CD4-positive, alpha-beta T cell (primary cell): ENCODE results near the gene C2. TPM values are rescaled to one million over a fixed set of nuclear protein-coding genes. Genes with fewer than 3 reads are reported as not detected.

Source experiments
- ATAC-seq: fragments of 200-7000 bp; cut with Tn5 transposase; one replicate; pipeline ENCODE4 v1.10.0; 2022; ENCODE audit warnings: mild to moderate bottlenecking; ENCODE audit not compliant: poor library complexity
- CTCF ChIA-PET: fragments of 350-600 bp; sonication (Branson Sonifier 250); formaldehyde crosslinking; loops from one replicate; lab custom pipeline; 2021; ENCODE audit warnings: antibody characterized with exemption, inconsistent platforms; lab: Charles Lee
- POLR2A ChIA-PET: fragments of 350-600 bp; sonication (Branson Sonifier 250); formaldehyde crosslinking; loops from one replicate; lab custom pipeline; 2021; ENCODE audit warnings: antibody characterized with exemption, inconsistent platforms; lab: Charles Lee
- DNase-seq, 14 experiments: peaks; one replicate each; pipeline ENCODE4 v3.0.0-alpha.2; 2013 to 2020; ENCODE audit warnings: mixed read lengths in 2 of 14
- H3K27ac ChIP-seq, 2 donors: one replicate each; pipeline versions ENCODE4 v1.5.1 to v1.7.0; 2013; ENCODE audit warnings: low read length in 2 of 2, low read depth in 1 of 2, mild to moderate bottlenecking in 1 of 2
- H3K27me3 ChIP-seq, 2 experiments: 1 replicate in 1 of 2; 2 replicates in 1 of 2; pipeline versions ENCODE4 v1.6.1 to v1.7.0; 2013; ENCODE audit warnings: low read length in 2 of 2, control low read depth in 1 of 2, mild to moderate bottlenecking in 1 of 2, moderate library complexity in 1 of 2; ENCODE audit not compliant: insufficient read depth in 2 of 2, control insufficient read depth in 1 of 2
- H3K36me3 ChIP-seq: one replicate; pipeline ENCODE4 v1.6.1; 2013; ENCODE audit warnings: low read length, control low read depth; ENCODE audit not compliant: insufficient read depth
- H3K4me1 ChIP-seq: one replicate; pipeline ENCODE4 v1.6.1; 2013; ENCODE audit warnings: low read length, control low read depth; ENCODE audit not compliant: insufficient read depth
- H3K4me3 ChIP-seq: one replicate; pipeline ENCODE4 v1.5.1; 2013; ENCODE audit warnings: mild to moderate bottlenecking, low read length, moderate library complexity
- H3K9me3 ChIP-seq, 2 experiments: 1 replicate in 1 of 2; 2 replicates in 1 of 2; pipeline versions ENCODE4 v1.6.1 to v1.7.0; 2013; ENCODE audit warnings: low read length in 2 of 2, mild to moderate bottlenecking in 2 of 2, control low read depth in 1 of 2, moderate library complexity in 1 of 2; ENCODE audit not compliant: control insufficient read depth in 1 of 2, insufficient read depth in 1 of 2
- H3K27ac Mint-ChIP-seq: one replicate; pipeline ENCODE4 v1.8.0; 2020; ENCODE audit warnings: mixed read lengths
- H3K27me3 Mint-ChIP-seq: one replicate; pipeline ENCODE4 v1.8.0; 2021; ENCODE audit warnings: mixed read lengths
- H3K36me3 Mint-ChIP-seq: one replicate; pipeline ENCODE4 v1.8.0; 2021; ENCODE audit warnings: low read depth, mixed read lengths
- H3K4me1 Mint-ChIP-seq: one replicate; pipeline ENCODE4 v1.8.0; 2021; ENCODE audit warnings: low read depth, mixed read lengths
- H3K4me3 Mint-ChIP-seq: one replicate; pipeline ENCODE4 v1.8.0; 2020; ENCODE audit warnings: mild to moderate bottlenecking, mixed read lengths
- H3K9me3 Mint-ChIP-seq: one replicate; pipeline ENCODE4 v1.8.0; 2020; ENCODE audit warnings: mixed read lengths
- intact Hi-C, 2 experiments: fragments of 100-400 bp; cut with DNase I in 1 of 2; cut with micrococcal nuclease in 1 of 2; formaldehyde crosslinking; loops; one replicate each; pipeline versions ENCODE4 v1.15.1 to v1.9.0; 2023 to 2025; cut with DNase I, micrococcal nuclease
- total RNA-seq, 174 experiments: library from RNA in 2 of 174; stranded (reverse) in 2 of 174; gene quantifications; one replicate each; pipeline ENCODE4 v1.2.3 and lab custom pipeline; 2021 to 2026
- TF ChIP-seq, protein P1 (sequence below): fragments of 200-600 bp; IDR thresholded peaks from one replicate; pipeline ENCODE4 v1.8.0; 2022; ENCODE audit warnings: antibody characterized with exemption, mild to moderate bottlenecking

The C2 gene
- total RNA-seq, 2 experiments from 2014 or later, result 1.4 to 2.3 TPM

DNA sequence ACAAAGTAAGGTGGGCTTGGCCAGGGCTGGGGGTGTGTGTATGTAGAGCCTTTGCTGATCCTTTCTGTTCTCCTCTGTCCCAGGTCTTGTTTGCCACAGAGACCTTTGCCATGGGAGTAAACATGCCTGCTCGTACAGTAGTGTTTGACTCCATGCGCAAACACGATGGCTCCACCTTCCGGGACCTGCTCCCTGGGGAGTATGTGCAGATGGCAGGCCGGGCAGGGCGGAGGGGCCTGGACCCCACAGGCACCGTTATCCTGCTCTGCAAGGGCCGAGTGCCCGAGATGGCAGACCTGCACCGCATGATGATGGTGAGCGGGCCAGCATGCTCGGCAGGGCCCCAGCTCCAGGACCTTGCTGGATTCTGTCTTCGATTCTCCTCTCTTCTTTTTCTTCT is 38.2 kb downstream of the C2 start:
- H3K27ac Mint-ChIP-seq, result no peak overlapping the region
- ChIA-PET POLR2A (no interaction called here), CTCF (no interaction called here)
- Histone ChIP-seq H3K36me3 (peaks cover 97% of the 10 kb centered on the region), H3K27me3 (no peaks in the 10 kb centered on the region), H3K4me1 (peaks cover 10% of the 10 kb centered on the region), H3K9me3 (no peaks in the 10 kb centered on the region), H3K4me3 (no peak overlapping the region), H3K27ac (no peak overlapping the region)
- DNase-seq (no peak), ATAC-seq (no peak)
- no peak overlapping the region for H3K4me3 Mint-ChIP-seq
- intact Hi-C loops, result no loop called here
- no peaks in the 10 kb centered on the region for H3K27me3 Mint-ChIP-seq
- peaks cover 12% of the 10 kb centered on the region for H3K4me1 Mint-ChIP-seq
- no peaks in the 10 kb centered on the region for H3K9me3 Mint-ChIP-seq
- H3K36me3 Mint-ChIP-seq, result peaks cover 97% of the 10 kb centered on the region
- TF ChIP-seq, protein P1, sequence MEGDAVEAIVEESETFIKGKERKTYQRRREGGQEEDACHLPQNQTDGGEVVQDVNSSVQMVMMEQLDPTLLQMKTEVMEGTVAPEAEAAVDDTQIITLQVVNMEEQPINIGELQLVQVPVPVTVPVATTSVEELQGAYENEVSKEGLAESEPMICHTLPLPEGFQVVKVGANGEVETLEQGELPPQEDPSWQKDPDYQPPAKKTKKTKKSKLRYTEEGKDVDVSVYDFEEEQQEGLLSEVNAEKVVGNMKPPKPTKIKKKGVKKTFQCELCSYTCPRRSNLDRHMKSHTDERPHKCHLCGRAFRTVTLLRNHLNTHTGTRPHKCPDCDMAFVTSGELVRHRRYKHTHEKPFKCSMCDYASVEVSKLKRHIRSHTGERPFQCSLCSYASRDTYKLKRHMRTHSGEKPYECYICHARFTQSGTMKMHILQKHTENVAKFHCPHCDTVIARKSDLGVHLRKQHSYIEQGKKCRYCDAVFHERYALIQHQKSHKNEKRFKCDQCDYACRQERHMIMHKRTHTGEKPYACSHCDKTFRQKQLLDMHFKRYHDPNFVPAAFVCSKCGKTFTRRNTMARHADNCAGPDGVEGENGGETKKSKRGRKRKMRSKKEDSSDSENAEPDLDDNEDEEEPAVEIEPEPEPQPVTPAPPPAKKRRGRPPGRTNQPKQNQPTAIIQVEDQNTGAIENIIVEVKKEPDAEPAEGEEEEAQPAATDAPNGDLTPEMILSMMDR, result no peak

DNA sequence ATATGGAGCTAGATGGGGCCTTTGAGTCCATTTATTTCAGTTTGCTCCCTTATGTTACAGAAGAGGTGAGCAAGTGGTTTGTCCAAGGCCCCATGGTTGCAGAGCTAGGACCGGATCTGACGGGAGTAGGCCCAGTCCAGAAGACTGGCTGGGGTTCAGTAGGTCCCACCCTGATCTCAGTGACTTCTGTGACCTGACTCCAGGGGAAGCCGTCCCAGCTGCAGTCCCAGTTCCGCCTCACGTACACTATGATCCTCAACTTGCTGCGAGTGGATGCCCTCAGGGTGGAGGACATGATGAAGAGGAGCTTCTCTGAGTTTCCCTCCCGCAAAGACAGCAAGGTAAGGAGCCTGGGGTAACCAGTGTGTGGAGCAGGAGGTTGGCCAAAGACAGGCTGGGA is 39.0 kb downstream of the C2 start:
- TF ChIP-seq, protein P1, result no peak
- Mint-ChIP-seq H3K4me3 (no peak overlapping the region), H3K36me3 (peaks cover 92% of the 10 kb centered on the region), H3K27ac (peak overlapping the region; percentile 58), H3K9me3 (no peaks in the 10 kb centered on the region), H3K27me3 (no peaks in the 10 kb centered on the region), H3K4me1 (peaks cover 10% of the 10 kb centered on the region)
- ChIA-PET CTCF (no interaction called here), POLR2A (no interaction called here)
- ATAC-seq (no peak), DNase-seq (no peak)
- intact Hi-C loops, result no loop called here
- no peaks in the 10 kb centered on the region for H3K9me3 ChIP-seq
- no peak overlapping the region for H3K4me3 ChIP-seq
- no peaks in the 10 kb centered on the region for H3K27me3 ChIP-seq
- peaks cover 18% of the 10 kb centered on the region for H3K4me1 ChIP-seq
- H3K36me3 ChIP-seq, result peaks cover 89% of the 10 kb centered on the region
- no peak overlapping the region for H3K27ac ChIP-seq

DNA sequence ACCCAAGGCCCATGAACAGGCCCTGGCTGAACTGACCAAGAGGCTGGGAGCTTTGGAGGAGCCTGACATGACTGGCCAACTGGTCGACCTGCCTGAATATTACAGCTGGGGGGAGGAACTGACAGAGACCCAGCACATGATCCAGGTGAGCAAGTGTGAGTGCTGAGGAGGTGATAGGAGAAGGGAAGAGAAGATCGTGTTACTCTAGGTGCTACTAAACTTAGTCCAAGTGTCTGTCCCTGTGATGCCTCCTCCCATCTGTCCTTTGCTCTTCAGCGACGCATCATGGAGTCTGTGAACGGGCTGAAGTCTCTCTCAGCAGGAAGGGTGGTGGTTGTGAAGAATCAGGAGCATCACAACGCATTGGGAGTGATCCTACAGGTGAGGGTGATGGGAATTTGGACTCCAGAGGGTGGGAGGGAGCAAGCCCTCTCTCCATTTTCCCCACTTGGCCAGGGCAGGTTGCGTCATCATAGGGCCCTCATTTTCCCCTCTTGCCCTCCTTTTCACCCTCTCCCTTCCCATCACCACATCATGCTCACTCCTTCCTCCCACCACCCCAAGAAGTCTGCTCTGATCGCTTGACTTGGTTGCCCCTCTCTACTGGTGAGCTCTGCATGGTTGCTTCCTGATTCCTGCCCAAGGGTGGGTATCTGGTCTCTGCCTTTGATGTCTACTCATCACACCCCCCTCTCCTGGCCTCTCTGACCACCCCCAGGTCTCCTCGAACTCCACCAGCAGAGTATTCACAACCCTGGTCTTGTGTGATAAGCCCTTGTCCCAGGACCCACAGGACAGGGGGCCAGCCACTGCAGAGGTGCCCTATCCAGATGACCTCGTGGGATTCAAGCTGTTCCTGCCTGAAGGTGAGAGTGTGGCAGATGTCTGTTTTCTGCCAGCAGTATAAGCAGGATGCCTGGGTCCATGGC is 39.7 kb downstream of the C2 start:
- peaks cover 6% of the 10 kb centered on the region for H3K27me3 Mint-ChIP-seq
- Histone ChIP-seq H3K9me3 (no peaks in the 10 kb centered on the region), H3K27me3 (no peaks in the 10 kb centered on the region), H3K27ac (no peak overlapping the region), H3K36me3 (peaks cover 81% of the 10 kb centered on the region), H3K4me3 (no peak overlapping the region), H3K4me1 (peaks cover 21% of the 10 kb centered on the region)
- H3K4me1 Mint-ChIP-seq, result peaks cover 17% of the 10 kb centered on the region
- peaks cover 92% of the 10 kb centered on the region for H3K36me3 Mint-ChIP-seq
- ChIA-PET POLR2A (interaction anchor here (6.7 kb wide), 1 partner anchor 9 kb away, joined by 102 read pairs; the partner anchor contains the start of genes NELFE and SKIC2), CTCF (no interaction called here)
- no peaks in the 10 kb centered on the region for H3K9me3 Mint-ChIP-seq
- DNase-seq (no peak), ATAC-seq (no peak)
- TF ChIP-seq, protein P1, result no peak
- no peak overlapping the region for H3K4me3 Mint-ChIP-seq
- intact Hi-C loops, result no loop called here
- peak overlapping the region; percentile 58 for H3K27ac Mint-ChIP-seq
